ENCODE results near the gene CDH6. TPM values are rescaled to one million over a fixed set of nuclear protein-coding genes. Genes with fewer than 3 reads are reported as not detected.

CDH6 gene
- total RNA-seq, 1 experiment from 2014 or later = 0.12 TPM

DNA sequence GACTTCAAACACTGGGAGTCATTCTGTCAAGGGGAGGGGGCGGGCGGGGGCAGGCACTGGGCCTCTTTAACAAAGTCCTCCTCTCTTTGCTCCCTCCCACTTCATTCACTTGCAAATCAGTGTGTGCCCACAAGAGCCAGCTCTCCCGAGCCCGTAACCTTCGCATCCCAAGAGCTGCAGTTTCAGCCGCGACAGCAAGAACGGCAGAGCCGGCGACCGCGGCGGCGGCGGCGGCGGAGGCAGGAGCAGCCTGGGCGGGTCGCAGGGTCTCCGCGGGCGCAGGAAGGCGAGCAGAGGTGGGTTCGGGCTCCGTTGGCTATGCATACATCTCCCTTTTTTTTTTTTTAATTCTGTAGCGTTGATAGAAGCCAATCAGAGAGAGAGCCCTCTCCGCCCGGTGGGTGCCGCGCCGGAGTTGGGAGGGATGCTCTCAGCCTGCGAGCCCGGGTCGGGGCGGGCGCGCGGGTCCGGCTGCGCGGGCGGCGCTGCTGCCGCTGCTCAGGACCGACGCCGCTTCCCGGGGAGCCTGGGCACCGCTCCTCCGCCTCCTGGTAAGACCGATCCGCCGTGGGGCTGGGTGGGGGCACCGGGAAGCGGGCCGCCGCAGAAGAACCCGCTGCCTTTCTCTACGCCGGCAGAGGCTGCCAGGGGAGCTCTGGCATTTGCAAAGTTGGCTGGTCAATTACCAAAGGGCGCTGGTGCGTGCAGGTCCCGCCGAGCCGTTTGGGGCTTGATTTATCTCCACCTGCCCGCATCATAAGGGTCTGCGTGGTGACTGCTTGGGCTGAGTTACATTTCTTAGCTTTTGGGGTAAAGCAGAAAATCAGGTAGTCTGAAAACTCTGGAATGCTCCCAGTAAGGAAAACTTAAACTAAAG is at the start of gene CDH6 (continued):
- TF ChIP-seq, protein P1, sequence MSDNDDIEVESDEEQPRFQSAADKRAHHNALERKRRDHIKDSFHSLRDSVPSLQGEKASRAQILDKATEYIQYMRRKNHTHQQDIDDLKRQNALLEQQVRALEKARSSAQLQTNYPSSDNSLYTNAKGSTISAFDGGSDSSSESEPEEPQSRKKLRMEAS (IDR thresholded peaks at IDR 0.05) = no peak
- TF ChIP-seq SRF (IDR thresholded peaks at IDR 0.05; ENCODE audit: low read depth) = no peak

GRCh38 chr5:31144364-31144763 is 49.1 kb upstream of the CDH6 start:
- no peak for TF ChIP-seq JUND (IDR thresholded peaks at IDR 0.05)
- no peak for TF ChIP-seq ATF3 (IDR thresholded peaks at IDR 0.05)
- TF ChIP-seq, protein P2, sequence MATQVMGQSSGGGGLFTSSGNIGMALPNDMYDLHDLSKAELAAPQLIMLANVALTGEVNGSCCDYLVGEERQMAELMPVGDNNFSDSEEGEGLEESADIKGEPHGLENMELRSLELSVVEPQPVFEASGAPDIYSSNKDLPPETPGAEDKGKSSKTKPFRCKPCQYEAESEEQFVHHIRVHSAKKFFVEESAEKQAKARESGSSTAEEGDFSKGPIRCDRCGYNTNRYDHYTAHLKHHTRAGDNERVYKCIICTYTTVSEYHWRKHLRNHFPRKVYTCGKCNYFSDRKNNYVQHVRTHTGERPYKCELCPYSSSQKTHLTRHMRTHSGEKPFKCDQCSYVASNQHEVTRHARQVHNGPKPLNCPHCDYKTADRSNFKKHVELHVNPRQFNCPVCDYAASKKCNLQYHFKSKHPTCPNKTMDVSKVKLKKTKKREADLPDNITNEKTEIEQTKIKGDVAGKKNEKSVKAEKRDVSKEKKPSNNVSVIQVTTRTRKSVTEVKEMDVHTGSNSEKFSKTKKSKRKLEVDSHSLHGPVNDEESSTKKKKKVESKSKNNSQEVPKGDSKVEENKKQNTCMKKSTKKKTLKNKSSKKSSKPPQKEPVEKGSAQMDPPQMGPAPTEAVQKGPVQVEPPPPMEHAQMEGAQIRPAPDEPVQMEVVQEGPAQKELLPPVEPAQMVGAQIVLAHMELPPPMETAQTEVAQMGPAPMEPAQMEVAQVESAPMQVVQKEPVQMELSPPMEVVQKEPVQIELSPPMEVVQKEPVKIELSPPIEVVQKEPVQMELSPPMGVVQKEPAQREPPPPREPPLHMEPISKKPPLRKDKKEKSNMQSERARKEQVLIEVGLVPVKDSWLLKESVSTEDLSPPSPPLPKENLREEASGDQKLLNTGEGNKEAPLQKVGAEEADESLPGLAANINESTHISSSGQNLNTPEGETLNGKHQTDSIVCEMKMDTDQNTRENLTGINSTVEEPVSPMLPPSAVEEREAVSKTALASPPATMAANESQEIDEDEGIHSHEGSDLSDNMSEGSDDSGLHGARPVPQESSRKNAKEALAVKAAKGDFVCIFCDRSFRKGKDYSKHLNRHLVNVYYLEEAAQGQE (IDR thresholded peaks at IDR 0.05; ENCODE audit: low read depth) = no peak
- no peak for TF ChIP-seq CBX3 (IDR thresholded peaks at IDR 0.05; ENCODE audit: low read depth)
- TF ChIP-seq TCF7L2 (IDR thresholded peaks at IDR 0.05; ENCODE audit: borderline replicate concordance, extremely low read depth, insufficient read depth, insufficient read length) = no peak
- no peak for TF ChIP-seq CTCF (IDR thresholded peaks at IDR 0.05 in 2 of 3, conservative IDR thresholded peaks at IDR 0.05 in 1 of 3; ENCODE audit: borderline replicate concordance in 1 of 3, insufficient read depth in 1 of 3, low read depth in 2 of 3, low read length in 2 of 3)
- no peak for TF ChIP-seq YY1 (IDR thresholded peaks at IDR 0.05; ENCODE audit: extremely low read depth, insufficient replicate concordance, low read depth, low read length)
- no peak for TF ChIP-seq CEBPB (IDR thresholded peaks at IDR 0.05; ENCODE audit: low read depth)
- TF ChIP-seq POLR2AphosphoS5 (IDR thresholded peaks at IDR 0.05; ENCODE audit: low read depth, low read length) = no peak
- Histone ChIP-seq H4K20me1 (ENCODE audit: insufficient read depth) (no peaks in the 10 kb centered on the region), H3K9me3 (ENCODE audit: control insufficient read depth in 1 of 2, insufficient read depth in 1 of 2, low read depth in 1 of 2, low read length in 2 of 2) (peaks cover 10 to 23% of the 10 kb centered on the region in 2 experiments; a peak in 2 of 4 replicates), H3K36me3 (ENCODE audit: control insufficient read depth in 1 of 2, insufficient read depth in 2 of 2, low read length in 2 of 2) (no peaks in the 10 kb centered on the region), H3K4me1 (ENCODE audit: control insufficient read depth in 1 of 2, insufficient read depth in 2 of 2, low read length in 2 of 2) (no peaks in the 10 kb centered on the region), H3K4me2 (ENCODE audit: low read length) (no peak overlapping the region), H3K79me2 (ENCODE audit: insufficient read depth, low read length) (no peaks in the 10 kb centered on the region), H3K9ac (ENCODE audit: low read length) (no peak overlapping the region), H3K27ac (ENCODE audit: low read depth, low read length) (no peak overlapping the region), H2AFZ (ENCODE audit: low read depth, low read length, poor library complexity, severe bottlenecking) (no peak overlapping the region), H3K27me3 (ENCODE audit: insufficient read depth, low read length) (no peaks in the 10 kb centered on the region), H3K4me3 (replicated peaks in 1 of 2; ENCODE audit: low read depth in 1 of 2, low read length in 2 of 2) (no peak overlapping the region), H3K9me2 (ENCODE audit: insufficient read depth) (no peaks in the 10 kb centered on the region)
- ATAC-seq = no peak
- BruUV-seq (replicated peaks) = no TSS peak
- no peak for DNase-seq (ENCODE audit: low read depth, low spot score)
- ChIA-PET RAD21 (ENCODE audit: low non-redundant PET in 1 of 2, low total read pairs in 2 of 2, uncharacterized antibody in 2 of 2, unreplicated experiment in 2 of 2) (no interaction called here), CTCF (no interaction called here), POLR2A (no interaction called here)
- intact Hi-C loops (cut with micrococcal nuclease) = no loop called here
